GM18861 (cell line): ENCODE results near the gene TOM1L2.

Experiments
- ATAC-seq: cut with Tn5 transposase; IDR thresholded peaks from one replicate; pipeline ENCODE4 v1.9.1; 2021; ENCODE audit not compliant: unreplicated experiment

Gene TOM1L2

GRCh38 chr17:17851103-17852002, 120.8 kb downstream of the TOM1L2 start:
- ATAC-seq: no peak

GRCh38 chr17:17849845-17850373, 122.3 kb downstream of the TOM1L2 start:
- ATAC-seq: no peak

- ATAC-seq: peak; percentile 37
Observed at GRCh38 chr17:17849147-17849820, 122.9 kb downstream of the TOM1L2 start.

GRCh38 chr17:17848311-17849082, 123.7 kb downstream of the TOM1L2 start:
- ATAC-seq: no peak

GRCh38 chr17:17847726-17848125, 124.5 kb downstream of the TOM1L2 start:
- ATAC-seq: no peak

- no peak for ATAC-seq
Observed at GRCh38 chr17:17847118-17847689, 125.0 kb downstream of the TOM1L2 start.

- no peak for ATAC-seq
Observed at GRCh38 chr17:17846645-17847044, 125.6 kb downstream of the TOM1L2 start.

- no peak for ATAC-seq
Observed at GRCh38 chr17:17846003-17846402, 126.2 kb downstream of the TOM1L2 start.

GRCh38 chr17:17845046-17845775, 127.0 kb downstream of the TOM1L2 start:
- no peak for ATAC-seq

GRCh38 chr17:17844500-17844899, 127.7 kb downstream of the TOM1L2 start:
- ATAC-seq: no peak

GRCh38 chr17:17844079-17844478, 128.1 kb downstream of the TOM1L2 start:
- ATAC-seq: no peak

GRCh38 chr17:17843096-17843495, 129.1 kb downstream of the TOM1L2 start:
- no peak for ATAC-seq

GRCh38 chr17:17842111-17842876, 129.9 kb downstream of the TOM1L2 start:
- ATAC-seq: no peak

GRCh38 chr17:17841601-17842025, 130.6 kb downstream of the TOM1L2 start:
- ATAC-seq: no peak

- no peak for ATAC-seq
Observed at GRCh38 chr17:17840751-17841591, 131.2 kb downstream of the TOM1L2 start.

GRCh38 chr17:17839791-17840707, 132.2 kb downstream of the TOM1L2 start:
- ATAC-seq: peak; percentile 40
